Skeletal muscle tissue (tissue), 4 donors: Measurements from ENCODE around the gene SUPT20HL2. TPM values are rescaled to one million over a fixed set of nuclear protein-coding genes. Genes with fewer than 3 reads are reported as not detected.

ENCODE experiments used
- H3K27ac ChIP-seq: one replicate; pipeline ENCODE4 v1.7.0; 2013; ENCODE audit warnings: mild to moderate bottlenecking, low read depth, low read length, inconsistent platforms
- H3K27me3 ChIP-seq, 3 donors: one replicate each; pipeline ENCODE4 v1.7.0; 2013; ENCODE audit warnings: low read length in 3 of 3; ENCODE audit not compliant: control insufficient read depth in 3 of 3, insufficient read depth in 3 of 3
- H3K36me3 ChIP-seq, 3 donors: one replicate each; pipeline ENCODE4 v1.7.0; 2013; ENCODE audit warnings: low read length in 3 of 3; ENCODE audit not compliant: control insufficient read depth in 3 of 3, insufficient read depth in 3 of 3
- H3K4me1 ChIP-seq, 3 donors: one replicate each; pipeline ENCODE4 v1.7.0; 2013; ENCODE audit warnings: low read length in 3 of 3, mild to moderate bottlenecking in 3 of 3; ENCODE audit not compliant: control insufficient read depth in 3 of 3, insufficient read depth in 3 of 3
- H3K4me3 ChIP-seq, 3 donors: one replicate each; pipeline ENCODE4 v1.7.0; 2013; ENCODE audit warnings: low read length in 3 of 3
- H3K9ac ChIP-seq, 3 donors: one replicate each; pipeline ENCODE4 v1.7.0; 2013; ENCODE audit warnings: low read length in 3 of 3, mild to moderate bottlenecking in 3 of 3, moderate library complexity in 2 of 3, low read depth in 1 of 3
- H3K9me3 ChIP-seq, 3 donors: one replicate each; pipeline ENCODE4 v1.7.0; 2013; ENCODE audit warnings: low read length in 3 of 3; ENCODE audit not compliant: control insufficient read depth in 3 of 3
- total RNA-seq: library from RNA; depleted of rRNA; stranded (reverse); fragments of >200 nt; gene quantifications from one replicate; pipeline ENCODE4 v1.2.3, GENCODE V29; 2014
- donor health status: Osteomylitis.

The SUPT20HL2 gene
- total RNA-seq, 1 donor from 2014 or later, result not detected

- H3K9me3 ChIP-seq, result no peaks in the 10 kb centered on the region
- H3K4me3 ChIP-seq, result no peak overlapping the region
- no peaks in the 10 kb centered on the region for H3K27me3 ChIP-seq
- no peaks in the 10 kb centered on the region for H3K4me1 ChIP-seq
- no peak overlapping the region for H3K27ac ChIP-seq
- H3K9ac ChIP-seq, result no peak overlapping the region
- no peaks in the 10 kb centered on the region for H3K36me3 ChIP-seq
Observed at GRCh38 chrX:24293412-24293811, 20.5 kb downstream of the SUPT20HL2 start.

DNA sequence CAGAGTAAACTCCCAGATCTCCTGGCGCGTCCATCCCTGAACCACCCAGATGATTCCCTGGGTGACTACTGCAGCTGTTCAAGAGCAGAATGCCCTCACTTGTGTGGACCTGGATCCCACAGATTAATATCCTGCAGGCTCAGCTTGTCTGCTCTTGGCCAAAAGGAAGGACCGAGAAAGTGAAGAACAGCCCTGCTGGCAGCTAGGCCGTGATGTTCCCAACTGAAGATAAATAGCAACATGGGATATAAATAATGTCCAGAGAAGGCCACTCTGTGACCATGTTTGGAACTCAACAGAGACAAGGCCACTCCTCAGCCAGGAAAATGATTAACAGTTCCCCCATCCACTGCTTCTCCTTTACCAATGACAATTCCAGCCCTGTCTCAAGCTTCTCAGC lies 21.5 kb downstream of the SUPT20HL2 start:
- Histone ChIP-seq H3K4me1 (no peaks in the 10 kb centered on the region), H3K27me3 (no peaks in the 10 kb centered on the region), H3K4me3 (no peak overlapping the region), H3K9ac (no peak overlapping the region), H3K27ac (no peak overlapping the region), H3K9me3 (no peaks in the 10 kb centered on the region), H3K36me3 (no peaks in the 10 kb centered on the region)

DNA sequence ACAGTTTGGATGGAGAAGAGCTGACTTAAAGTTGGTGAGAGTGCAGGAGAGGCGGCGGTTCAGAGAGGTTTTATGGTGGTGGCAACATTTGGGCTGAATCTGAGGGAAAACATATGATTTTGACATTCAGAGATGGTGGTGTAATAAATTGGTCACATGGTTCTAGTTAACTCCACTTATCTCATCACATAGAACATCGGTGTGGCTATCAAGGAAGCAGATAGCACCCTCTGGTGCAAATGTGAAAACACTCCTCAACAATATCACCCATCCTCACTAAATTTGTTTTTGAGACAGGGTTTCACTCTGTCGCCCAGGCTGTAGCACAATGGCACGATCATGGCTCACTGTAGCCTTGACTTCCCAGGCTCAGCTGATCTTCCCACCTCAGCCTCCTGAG lies 28.8 kb downstream of the SUPT20HL2 start:
- H3K4me1 ChIP-seq, result no peaks in the 10 kb centered on the region
- H3K36me3 ChIP-seq, result no peaks in the 10 kb centered on the region
- H3K4me3 ChIP-seq, result no peak overlapping the region
- H3K9me3 ChIP-seq, result no peaks in the 10 kb centered on the region
- no peak overlapping the region for H3K27ac ChIP-seq
- peaks cover 0 to 3% (median 0%) of the 10 kb centered on the region in 3 donors for H3K27me3 ChIP-seq
- no peak overlapping the region for H3K9ac ChIP-seq

- Histone ChIP-seq H3K9ac (no peak overlapping the region), H3K4me1 (no peaks in the 10 kb centered on the region), H3K27ac (no peak overlapping the region), H3K36me3 (no peaks in the 10 kb centered on the region), H3K9me3 (no peaks in the 10 kb centered on the region), H3K27me3 (peaks cover 0 to 3% (median 0%) of the 10 kb centered on the region in 3 donors), H3K4me3 (no peak overlapping the region)
Observed at GRCh38 chrX:24283127-24283794, 30.6 kb downstream of the SUPT20HL2 start.

DNA sequence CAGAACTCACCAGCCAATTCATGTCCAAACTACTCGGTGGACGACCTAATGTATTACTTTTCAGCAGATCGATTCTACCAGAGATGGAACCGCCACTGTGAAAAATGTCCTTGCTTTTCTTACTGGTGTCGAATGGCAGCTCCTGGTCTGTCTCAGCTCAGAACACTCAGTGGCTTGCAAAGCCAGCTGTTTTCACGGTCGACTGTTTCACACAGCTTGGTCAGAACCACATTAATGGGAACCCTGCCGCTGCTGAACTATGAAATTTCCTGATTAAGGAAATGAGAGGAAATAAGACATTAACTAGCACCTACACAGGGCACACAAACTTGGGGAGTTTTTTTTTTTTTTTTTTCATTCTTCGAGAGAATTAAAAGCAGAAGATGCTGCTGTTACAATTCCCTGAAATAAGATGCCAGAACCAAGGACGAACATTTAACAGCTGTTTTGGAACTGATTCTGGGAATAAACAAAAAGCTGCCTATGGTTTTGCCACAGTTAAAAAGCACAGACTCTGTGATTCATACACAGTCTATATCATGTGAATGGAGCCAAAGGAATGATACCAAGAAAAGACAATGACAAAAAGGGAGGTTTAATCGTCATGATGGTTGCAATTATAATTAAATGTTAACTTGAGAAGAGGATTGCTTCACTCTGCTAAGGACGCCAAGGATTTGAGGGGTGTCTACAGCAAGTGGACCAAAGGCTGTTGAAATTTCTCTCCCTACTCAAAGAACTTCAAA lies 31.3 kb downstream of the SUPT20HL2 start:
- H3K27ac ChIP-seq, result no peak overlapping the region
- H3K27me3 ChIP-seq, result peaks cover 0 to 4% (median 0%) of the 10 kb centered on the region in 3 donors
- no peak overlapping the region for H3K9ac ChIP-seq
- no peak overlapping the region for H3K4me3 ChIP-seq
- no peaks in the 10 kb centered on the region for H3K4me1 ChIP-seq
- H3K9me3 ChIP-seq, result no peaks in the 10 kb centered on the region
- H3K36me3 ChIP-seq, result no peaks in the 10 kb centered on the region

- no peak overlapping the region for H3K4me3 ChIP-seq
- peaks cover 0 to 5% (median 0%) of the 10 kb centered on the region in 3 donors for H3K27me3 ChIP-seq
- H3K9me3 ChIP-seq, result no peaks in the 10 kb centered on the region
Observed at GRCh38 chrX:24277405-24277804, 36.5 kb downstream of the SUPT20HL2 start.

DNA sequence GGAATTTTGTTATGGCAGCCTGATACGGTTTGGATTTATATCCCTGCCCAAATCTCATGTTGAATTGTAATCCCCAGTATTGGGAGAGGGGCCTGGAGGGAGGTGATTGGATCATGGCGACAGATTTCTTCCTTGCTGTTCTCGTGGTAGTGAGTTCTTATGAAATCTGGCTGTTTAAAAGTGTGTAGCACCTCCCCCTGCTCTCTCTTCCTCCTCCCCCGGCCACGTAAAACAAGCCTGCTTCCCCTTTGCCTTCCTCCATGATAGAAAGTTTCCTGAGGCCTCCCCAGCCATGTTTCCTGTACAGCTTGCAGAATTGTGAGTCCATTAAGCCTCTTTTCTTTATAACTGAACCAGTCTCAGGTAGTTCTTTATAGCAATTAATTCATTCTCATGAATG lies 37.9 kb downstream of the SUPT20HL2 start:
- Histone ChIP-seq H3K27me3 (peaks cover 0 to 5% (median 0%) of the 10 kb centered on the region in 3 donors), H3K27ac (no peak overlapping the region), H3K4me3 (no peak overlapping the region), H3K4me1 (no peaks in the 10 kb centered on the region), H3K36me3 (no peaks in the 10 kb centered on the region), H3K9ac (no peak overlapping the region), H3K9me3 (no peaks in the 10 kb centered on the region)

More at GRCh38 chrX:24277405-24277804, 36.5 kb downstream of the SUPT20HL2 start:
- H3K4me1 ChIP-seq, result no peaks in the 10 kb centered on the region
- no peak overlapping the region for H3K27ac ChIP-seq
- no peaks in the 10 kb centered on the region for H3K36me3 ChIP-seq
- no peak overlapping the region for H3K9ac ChIP-seq

- Histone ChIP-seq H3K27me3 (peaks cover 0 to 3% (median 0%) of the 10 kb centered on the region in 3 donors), H3K27ac (no peak overlapping the region), H3K4me3 (no peak overlapping the region), H3K9ac (no peak overlapping the region), H3K9me3 (no peaks in the 10 kb centered on the region), H3K36me3 (no peaks in the 10 kb centered on the region), H3K4me1 (no peaks in the 10 kb centered on the region)
Observed at GRCh38 chrX:24271262-24271661, 42.6 kb downstream of the SUPT20HL2 start.

DNA sequence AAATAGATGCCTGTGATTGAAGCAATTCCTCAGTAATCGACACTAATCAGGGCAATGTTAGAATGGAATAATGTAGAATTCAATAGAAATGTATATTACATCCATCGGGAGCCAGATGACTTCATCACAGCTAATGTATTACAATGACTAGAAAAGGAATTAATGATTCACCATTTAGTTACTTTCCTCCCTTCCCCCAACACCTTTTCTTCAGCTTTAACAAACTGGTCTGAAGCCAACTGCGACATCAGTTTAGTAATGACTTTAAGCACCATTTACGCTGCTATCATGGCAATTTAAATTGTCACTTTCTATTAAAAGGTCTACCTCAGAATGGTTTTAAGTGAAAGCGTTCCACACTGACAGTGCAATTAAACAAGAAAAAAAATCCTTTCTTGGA lies 45.1 kb downstream of the SUPT20HL2 start:
- H3K36me3 ChIP-seq, result no peaks in the 10 kb centered on the region
- H3K4me1 ChIP-seq, result no peaks in the 10 kb centered on the region
- peaks cover 0 to 3% (median 0%) of the 10 kb centered on the region in 3 donors for H3K27me3 ChIP-seq

DNA sequence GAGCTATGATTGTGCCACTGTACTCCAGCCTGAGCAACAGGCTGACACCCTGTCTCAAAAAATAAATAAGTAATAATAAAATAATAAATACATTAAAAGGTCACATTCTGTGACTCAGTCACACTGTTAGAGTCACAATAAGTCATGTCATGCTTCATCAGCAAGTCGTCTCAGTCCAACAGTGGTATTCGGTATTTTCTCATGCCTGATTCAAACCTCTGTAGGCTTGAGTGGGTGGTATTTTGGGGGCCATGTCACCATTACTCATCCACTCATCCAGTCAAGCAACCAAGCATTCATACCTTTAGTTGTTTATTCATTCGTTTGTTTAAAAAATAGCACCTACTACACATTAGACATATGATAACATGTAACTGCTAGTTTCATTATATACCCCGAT lies 46.9 kb downstream of the SUPT20HL2 start:
- Histone ChIP-seq H3K27me3 (peaks cover 0 to 3% (median 0%) of the 10 kb centered on the region in 3 donors), H3K4me1 (no peaks in the 10 kb centered on the region), H3K9me3 (no peaks in the 10 kb centered on the region), H3K27ac (no peak overlapping the region), H3K4me3 (no peak overlapping the region), H3K36me3 (no peaks in the 10 kb centered on the region), H3K9ac (no peak overlapping the region)

More for the DNA sequence above, 45.1 kb downstream of the SUPT20HL2 start:
- H3K27ac ChIP-seq, result no peak overlapping the region
- no peaks in the 10 kb centered on the region for H3K9me3 ChIP-seq
- H3K9ac ChIP-seq, result no peak overlapping the region
- no peak overlapping the region for H3K4me3 ChIP-seq
